Measurements from ENCODE around the gene COL17A1. TPM values are rescaled to one million over a fixed set of nuclear protein-coding genes. Genes with fewer than 3 reads are reported as not detected.

The COL17A1 gene
- polyA plus RNA-seq, 2 donors: 80.9 to 87.2 TPM

- H3K4me3 ChIP-seq (ENCODE audit: low read depth in 1 of 2, low read length in 2 of 2): no peak overlapping the region
- 75 to 78% methylated on average over 4 of the region's 4 CpGs for WGBS, 2 donors
- no peaks in the 10 kb centered on the region for H3K9me3 ChIP-seq (ENCODE audit: control insufficient read depth in 2 of 2, insufficient read depth in 1 of 2, low read depth in 1 of 2, low read length in 1 of 2)
- H3K27me3 ChIP-seq (ENCODE audit: control insufficient read depth in 1 of 2, insufficient read depth in 2 of 2, low read length in 2 of 2): no peaks in the 10 kb centered on the region
- H3K27ac ChIP-seq (ENCODE audit: low read depth in 2 of 2, low read length in 1 of 2): no peak overlapping the region
- H3K4me1 ChIP-seq (ENCODE audit: control insufficient read depth in 2 of 2, insufficient read depth in 2 of 2, low read length in 1 of 2): no peaks in the 10 kb centered on the region
- H3K36me3 ChIP-seq (ENCODE audit: control insufficient read depth in 2 of 2, insufficient read depth in 2 of 2, low read length in 1 of 2): peaks cover 0 to 7% of the 10 kb centered on the region in 2 donors
These were observed 41.8 kb downstream of the COL17A1 start for GRCh38 chr10:104043854-104044253.

- 77 to 80% methylated on average over 8 of the region's 8 CpGs for WGBS, 2 donors
- peaks cover 0 to 7% of the 10 kb centered on the region in 2 donors for H3K36me3 ChIP-seq (ENCODE audit: control insufficient read depth in 2 of 2, insufficient read depth in 2 of 2, low read length in 1 of 2)
- no peak overlapping the region for H3K27ac ChIP-seq (ENCODE audit: low read depth in 2 of 2, low read length in 1 of 2)
- no peaks in the 10 kb centered on the region for H3K4me1 ChIP-seq (ENCODE audit: control insufficient read depth in 2 of 2, insufficient read depth in 2 of 2, low read length in 1 of 2)
- H3K27me3 ChIP-seq (ENCODE audit: control insufficient read depth in 1 of 2, insufficient read depth in 2 of 2, low read length in 2 of 2): no peaks in the 10 kb centered on the region
- no peaks in the 10 kb centered on the region for H3K9me3 ChIP-seq (ENCODE audit: control insufficient read depth in 2 of 2, insufficient read depth in 1 of 2, low read depth in 1 of 2, low read length in 1 of 2)
- H3K4me3 ChIP-seq (ENCODE audit: low read depth in 1 of 2, low read length in 2 of 2): no peak overlapping the region
These were observed 42.4 kb downstream of the COL17A1 start for GRCh38 chr10:104043185-104043830.

GRCh38 chr10:104041891-104042535 lies 43.7 kb downstream of the COL17A1 start:
- H3K9me3 ChIP-seq (ENCODE audit: control insufficient read depth in 2 of 2, insufficient read depth in 1 of 2, low read depth in 1 of 2, low read length in 1 of 2): no peaks in the 10 kb centered on the region
- H3K4me1 ChIP-seq (ENCODE audit: control insufficient read depth in 2 of 2, insufficient read depth in 2 of 2, low read length in 1 of 2): no peaks in the 10 kb centered on the region
- H3K27me3 ChIP-seq (ENCODE audit: control insufficient read depth in 1 of 2, insufficient read depth in 2 of 2, low read length in 2 of 2): no peaks in the 10 kb centered on the region
- H3K4me3 ChIP-seq (ENCODE audit: low read depth in 1 of 2, low read length in 2 of 2): no peak overlapping the region
- no peak overlapping the region for H3K27ac ChIP-seq (ENCODE audit: low read depth in 2 of 2, low read length in 1 of 2)
- 80 to 86% methylated on average over 14 of the region's 14 CpGs for WGBS, 2 donors
- peaks cover 0 to 12% of the 10 kb centered on the region in 2 donors for H3K36me3 ChIP-seq (ENCODE audit: control insufficient read depth in 2 of 2, insufficient read depth in 2 of 2, low read length in 1 of 2)

- 80% methylated on average over 9 of the region's 9 CpGs for WGBS, 2 donors
- H3K27ac ChIP-seq (ENCODE audit: low read depth in 2 of 2, low read length in 1 of 2): no peak overlapping the region
These were observed 44.6 kb downstream of the COL17A1 start for GRCh38 chr10:104040862-104041789.

GRCh38 chr10:104040382-104040781 lies 45.3 kb downstream of the COL17A1 start:
- no peaks in the 10 kb centered on the region for H3K27me3 ChIP-seq (ENCODE audit: control insufficient read depth in 1 of 2, insufficient read depth in 2 of 2, low read length in 2 of 2)
- peaks cover 0 to 12% of the 10 kb centered on the region in 2 donors for H3K36me3 ChIP-seq (ENCODE audit: control insufficient read depth in 2 of 2, insufficient read depth in 2 of 2, low read length in 1 of 2)
- no peak overlapping the region for H3K4me3 ChIP-seq (ENCODE audit: low read depth in 1 of 2, low read length in 2 of 2)
- WGBS, 2 donors: 72 to 73% methylated on average over 6 of the region's 6 CpGs
- H3K4me1 ChIP-seq (ENCODE audit: control insufficient read depth in 2 of 2, insufficient read depth in 2 of 2, low read length in 1 of 2): no peaks in the 10 kb centered on the region
- H3K27ac ChIP-seq (ENCODE audit: low read depth in 2 of 2, low read length in 1 of 2): no peak overlapping the region
- no peaks in the 10 kb centered on the region for H3K9me3 ChIP-seq (ENCODE audit: control insufficient read depth in 2 of 2, insufficient read depth in 1 of 2, low read depth in 1 of 2, low read length in 1 of 2)

More at GRCh38 chr10:104040862-104041789, 44.6 kb downstream of the COL17A1 start:
- Histone ChIP-seq H3K9me3 (ENCODE audit: control insufficient read depth in 2 of 2, insufficient read depth in 1 of 2, low read depth in 1 of 2, low read length in 1 of 2) (no peaks in the 10 kb centered on the region), H3K36me3 (ENCODE audit: control insufficient read depth in 2 of 2, insufficient read depth in 2 of 2, low read length in 1 of 2) (peaks cover 0 to 12% of the 10 kb centered on the region in 2 donors), H3K27me3 (ENCODE audit: control insufficient read depth in 1 of 2, insufficient read depth in 2 of 2, low read length in 2 of 2) (no peaks in the 10 kb centered on the region), H3K4me1 (ENCODE audit: control insufficient read depth in 2 of 2, insufficient read depth in 2 of 2, low read length in 1 of 2) (no peaks in the 10 kb centered on the region), H3K4me3 (ENCODE audit: low read depth in 1 of 2, low read length in 2 of 2) (no peak overlapping the region)

- Histone ChIP-seq H3K9me3 (ENCODE audit: control insufficient read depth in 2 of 2, insufficient read depth in 1 of 2, low read depth in 1 of 2, low read length in 1 of 2) (no peaks in the 10 kb centered on the region), H3K27ac (ENCODE audit: low read depth in 2 of 2, low read length in 1 of 2) (no peak overlapping the region), H3K4me3 (ENCODE audit: low read depth in 1 of 2, low read length in 2 of 2) (no peak overlapping the region), H3K27me3 (ENCODE audit: control insufficient read depth in 1 of 2, insufficient read depth in 2 of 2, low read length in 2 of 2) (no peaks in the 10 kb centered on the region), H3K36me3 (ENCODE audit: control insufficient read depth in 2 of 2, insufficient read depth in 2 of 2, low read length in 1 of 2) (peaks cover 0 to 12% of the 10 kb centered on the region in 2 donors), H3K4me1 (ENCODE audit: control insufficient read depth in 2 of 2, insufficient read depth in 2 of 2, low read length in 1 of 2) (no peaks in the 10 kb centered on the region)
- WGBS, 2 donors: 85 to 87% methylated on average over 7 of the region's 7 CpGs
These were observed 46.5 kb downstream of the COL17A1 start for GRCh38 chr10:104038958-104039752.

- 86 to 91% methylated on average over 8 of the region's 8 CpGs for WGBS, 2 donors
- H3K4me3 ChIP-seq (ENCODE audit: low read depth in 1 of 2, low read length in 2 of 2): no peak overlapping the region
- H3K9me3 ChIP-seq (ENCODE audit: control insufficient read depth in 2 of 2, insufficient read depth in 1 of 2, low read depth in 1 of 2, low read length in 1 of 2): no peaks in the 10 kb centered on the region
- no peak overlapping the region for H3K27ac ChIP-seq (ENCODE audit: low read depth in 2 of 2, low read length in 1 of 2)
- H3K4me1 ChIP-seq (ENCODE audit: control insufficient read depth in 2 of 2, insufficient read depth in 2 of 2, low read length in 1 of 2): no peaks in the 10 kb centered on the region
- H3K36me3 ChIP-seq (ENCODE audit: control insufficient read depth in 2 of 2, insufficient read depth in 2 of 2, low read length in 1 of 2): peaks cover 0 to 19% of the 10 kb centered on the region in 2 donors
- no peaks in the 10 kb centered on the region for H3K27me3 ChIP-seq (ENCODE audit: control insufficient read depth in 1 of 2, insufficient read depth in 2 of 2, low read length in 2 of 2)
These were observed 47.1 kb downstream of the COL17A1 start for GRCh38 chr10:104038537-104038936.

GRCh38 chr10:104037261-104037951 lies 48.3 kb downstream of the COL17A1 start:
- WGBS, 2 donors: 66 to 77% methylated on average over 16 of the region's 16 CpGs
- Histone ChIP-seq H3K36me3 (ENCODE audit: control insufficient read depth in 2 of 2, insufficient read depth in 2 of 2, low read length in 1 of 2) (peaks cover 0 to 28% of the 10 kb centered on the region in 2 donors), H3K4me1 (ENCODE audit: control insufficient read depth in 2 of 2, insufficient read depth in 2 of 2, low read length in 1 of 2) (no peaks in the 10 kb centered on the region)

More at GRCh38 chr10:104037261-104037951, 48.3 kb downstream of the COL17A1 start:
- Histone ChIP-seq H3K4me3 (ENCODE audit: low read depth in 1 of 2, low read length in 2 of 2) (no peak overlapping the region), H3K27me3 (ENCODE audit: control insufficient read depth in 1 of 2, insufficient read depth in 2 of 2, low read length in 2 of 2) (no peaks in the 10 kb centered on the region), H3K9me3 (ENCODE audit: control insufficient read depth in 2 of 2, insufficient read depth in 1 of 2, low read depth in 1 of 2, low read length in 1 of 2) (no peaks in the 10 kb centered on the region), H3K27ac (ENCODE audit: low read depth in 2 of 2, low read length in 1 of 2) (no peak overlapping the region)

Measured in esophagus (tissue), 2 donors.